ENCODE measurements around the gene IMMP2L. TPM values are rescaled to one million over a fixed set of nuclear protein-coding genes. Genes with fewer than 3 reads are reported as not detected.
"Not testable (repeated sequence)": the region's sequence is repeated elsewhere in the genome, so short reads cannot be mapped to it uniquely, and the experiment has no call there.

IMMP2L gene
- total RNA-seq, 1 donor from 2014 or later, result 29.7 TPM

GRCh38 chr7:111329367-111330234 is 232.7 kb downstream of the IMMP2L start:
- TF ChIP-seq CTCF (IDR thresholded peaks at IDR 0.05; ENCODE audit: unreplicated experiment), result no peak
- Mint-ChIP-seq H3K4me3 (ENCODE audit: low read depth) (no peak overlapping the region), H3K36me3 (ENCODE audit: insufficient read depth) (peaks cover 1% of the 10 kb centered on the region), H3K27ac (no peak overlapping the region), H3K9me3 (ENCODE audit: low read depth) (peaks cover 6% of the 10 kb centered on the region), H3K27me3 (no peaks in the 10 kb centered on the region), H3K4me1 (ENCODE audit: low read depth) (no peaks in the 10 kb centered on the region)
- DNase-seq (ENCODE audit: low spot score, unreplicated experiment), result no peak

- peaks cover 1% of the 10 kb centered on the region for H3K36me3 Mint-ChIP-seq (ENCODE audit: insufficient read depth)
- no peak overlapping the region for H3K4me3 Mint-ChIP-seq (ENCODE audit: low read depth)
- no peaks in the 10 kb centered on the region for H3K4me1 Mint-ChIP-seq (ENCODE audit: low read depth)
- no peaks in the 10 kb centered on the region for H3K27me3 Mint-ChIP-seq
- no peak overlapping the region for H3K27ac Mint-ChIP-seq
- peaks cover 4% of the 10 kb centered on the region for H3K9me3 Mint-ChIP-seq (ENCODE audit: low read depth)
- DNase-seq (ENCODE audit: low spot score, unreplicated experiment), result no peak
- no peak for TF ChIP-seq CTCF (IDR thresholded peaks at IDR 0.05; ENCODE audit: unreplicated experiment)
Observed at GRCh38 chr7:111328487-111328886, 233.8 kb downstream of the IMMP2L start.

GRCh38 chr7:111324776-111325175 is 237.5 kb downstream of the IMMP2L start:
- no peak overlapping the region for H3K4me3 Mint-ChIP-seq (ENCODE audit: low read depth)
- no peak overlapping the region for H3K27ac Mint-ChIP-seq
- no peaks in the 10 kb centered on the region for H3K36me3 Mint-ChIP-seq (ENCODE audit: insufficient read depth)
- DNase-seq (ENCODE audit: low spot score, unreplicated experiment), result no peak
- H3K4me1 Mint-ChIP-seq (ENCODE audit: low read depth), result no peaks in the 10 kb centered on the region
- peaks cover 5% of the 10 kb centered on the region for H3K9me3 Mint-ChIP-seq (ENCODE audit: low read depth)
- TF ChIP-seq CTCF (IDR thresholded peaks at IDR 0.05; ENCODE audit: unreplicated experiment), result no peak
- H3K27me3 Mint-ChIP-seq, result no peaks in the 10 kb centered on the region

- H3K4me3 Mint-ChIP-seq (ENCODE audit: low read depth), result no peak overlapping the region
- H3K27ac Mint-ChIP-seq, result no peak overlapping the region
- no peaks in the 10 kb centered on the region for H3K4me1 Mint-ChIP-seq (ENCODE audit: low read depth)
- peaks cover 5% of the 10 kb centered on the region for H3K9me3 Mint-ChIP-seq (ENCODE audit: low read depth)
- DNase-seq (ENCODE audit: low spot score, unreplicated experiment), result no peak
- H3K36me3 Mint-ChIP-seq (ENCODE audit: insufficient read depth), result no peaks in the 10 kb centered on the region
- TF ChIP-seq CTCF (IDR thresholded peaks at IDR 0.05; ENCODE audit: unreplicated experiment), result no peak
- H3K27me3 Mint-ChIP-seq, result no peaks in the 10 kb centered on the region
Observed at GRCh38 chr7:111324228-111324627, 238.1 kb downstream of the IMMP2L start.

GRCh38 chr7:111323670-111324069 is 238.6 kb downstream of the IMMP2L start:
- not testable (repeated sequence) for H3K27me3 Mint-ChIP-seq; H3K4me3 Mint-ChIP-seq (ENCODE audit: low read depth); H3K4me1 Mint-ChIP-seq (ENCODE audit: low read depth); H3K9me3 Mint-ChIP-seq (ENCODE audit: low read depth); DNase-seq (ENCODE audit: low spot score, unreplicated experiment); H3K27ac Mint-ChIP-seq; H3K36me3 Mint-ChIP-seq (ENCODE audit: insufficient read depth)

GRCh38 chr7:111320133-111320532 is 242.2 kb downstream of the IMMP2L start:
- H3K4me3 Mint-ChIP-seq (ENCODE audit: low read depth), result no peak overlapping the region
- no peak for TF ChIP-seq CTCF (IDR thresholded peaks at IDR 0.05; ENCODE audit: unreplicated experiment)
- H3K4me1 Mint-ChIP-seq (ENCODE audit: low read depth), result no peaks in the 10 kb centered on the region
- peaks cover 10% of the 10 kb centered on the region for H3K9me3 Mint-ChIP-seq (ENCODE audit: low read depth)
- no peaks in the 10 kb centered on the region for H3K27me3 Mint-ChIP-seq
- no peaks in the 10 kb centered on the region for H3K36me3 Mint-ChIP-seq (ENCODE audit: insufficient read depth)
- no peak for DNase-seq (ENCODE audit: low spot score, unreplicated experiment)
- no peak overlapping the region for H3K27ac Mint-ChIP-seq

All from progenitor cell of endocrine pancreas (in vitro differentiated cells).